HG03571 (cell line): Measurements from ENCODE around the gene MARCHF3.
"Not testable (repeated sequence)": the region's sequence is repeated elsewhere in the genome, so short reads cannot be mapped to it uniquely, and the experiment has no call there.

Experiments
- ATAC-seq: cut with Tn5 transposase; IDR thresholded peaks from one replicate; pipeline ENCODE4 v1.9.1; 2021; ENCODE audit not compliant: unreplicated experiment

MARCHF3 gene

GRCh38 chr5:127030259-127031146, at the start of gene MARCHF3:
Gene MARCHF3 (minus strand): TSS chr5:127030558. CDS start chr5:126918171, 112,387 bp downstream.
- peak; percentile 96 for ATAC-seq

- ATAC-seq = no peak
Measured at GRCh38 chr5:127079994-127080491, 49.7 kb upstream of the MARCHF3 start.

GRCh38 chr5:127077366-127077765, 47.0 kb upstream of the MARCHF3 start:
- no peak for ATAC-seq

- no peak for ATAC-seq
Measured at GRCh38 chr5:127076315-127077129, 46.2 kb upstream of the MARCHF3 start.

DNA sequence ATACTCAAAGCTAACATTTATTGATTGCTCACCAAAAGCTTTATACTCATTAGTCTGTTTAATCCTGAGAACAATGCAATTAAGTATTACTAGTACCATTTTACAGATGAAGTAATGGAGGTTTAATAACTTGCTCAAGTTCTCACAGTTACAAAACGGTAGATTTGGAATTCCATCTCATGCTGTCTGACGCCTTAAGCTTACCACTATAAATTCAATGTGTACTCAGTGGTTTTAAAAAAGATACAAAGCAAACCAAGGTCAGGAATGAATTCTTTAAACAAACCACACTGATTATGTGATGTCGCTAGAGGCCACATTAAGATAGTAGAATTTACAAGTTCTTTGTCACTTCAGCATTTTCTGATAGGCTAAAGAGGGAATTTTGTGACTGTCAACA, 44.1 kb upstream of the MARCHF3 start:
- no peak for ATAC-seq

- peak; percentile 98 for ATAC-seq
Measured at GRCh38 chr5:127072861-127073846, 42.8 kb upstream of the MARCHF3 start, which contains the start of gene C5orf63. Gene C5orf63 (minus strand): TSS chr5:127073502. CDS start chr5:127058995, 14,507 bp downstream.

GRCh38 chr5:127070243-127070642, 39.9 kb upstream of the MARCHF3 start:
- ATAC-seq = no peak

- no peak for ATAC-seq
Measured at GRCh38 chr5:127068493-127069214, 38.3 kb upstream of the MARCHF3 start.

DNA sequence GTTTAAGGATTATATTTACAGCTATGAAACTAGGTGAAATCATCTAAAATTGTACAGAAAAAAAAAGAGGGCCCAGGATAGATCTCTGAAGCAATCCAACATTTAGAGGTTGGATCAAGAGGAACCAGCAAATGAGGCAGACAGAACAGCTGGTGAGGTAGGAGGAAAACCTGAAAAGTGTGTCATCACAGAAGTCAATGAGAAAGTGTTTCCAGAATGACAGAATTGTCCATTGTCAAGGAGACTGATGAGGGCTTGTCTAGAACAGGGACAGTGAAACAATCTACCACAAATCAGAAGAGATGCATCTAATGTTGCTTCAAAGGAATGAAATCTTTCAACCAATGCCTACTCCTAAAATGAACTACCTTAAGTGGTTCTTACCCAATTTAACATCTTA, 36.4 kb upstream of the MARCHF3 start:
- no peak for ATAC-seq

DNA sequence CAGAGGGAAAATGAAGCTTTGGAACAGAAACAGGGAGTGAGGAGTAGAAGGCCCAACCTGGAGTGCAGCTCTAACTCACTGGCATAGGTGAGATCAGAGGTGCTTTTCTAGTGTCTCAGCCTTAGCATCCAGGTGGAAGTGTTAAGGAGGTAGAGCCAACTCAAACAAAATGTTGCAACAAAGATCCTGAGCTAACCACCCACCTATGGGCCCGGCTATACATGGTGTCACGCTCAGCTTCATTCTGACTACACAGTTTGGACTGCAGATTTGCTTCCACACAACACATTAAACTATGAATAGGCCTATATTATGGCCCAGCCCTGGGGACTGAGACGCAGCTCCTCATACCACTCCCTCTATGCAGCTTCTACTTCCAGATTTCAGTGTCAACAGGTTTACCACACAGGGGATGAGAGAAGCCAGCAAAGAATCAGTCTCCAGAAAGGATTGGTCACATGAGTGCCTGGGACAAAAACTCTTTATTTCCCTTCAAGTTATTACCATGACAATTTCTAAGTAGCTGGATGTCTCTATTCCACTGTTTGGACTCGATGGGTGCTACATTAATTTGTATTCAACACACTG, 34.0 kb upstream of the MARCHF3 start:
- ATAC-seq = no peak

- no peak for ATAC-seq
Measured at GRCh38 chr5:127063257-127063913, 33.0 kb upstream of the MARCHF3 start.

DNA sequence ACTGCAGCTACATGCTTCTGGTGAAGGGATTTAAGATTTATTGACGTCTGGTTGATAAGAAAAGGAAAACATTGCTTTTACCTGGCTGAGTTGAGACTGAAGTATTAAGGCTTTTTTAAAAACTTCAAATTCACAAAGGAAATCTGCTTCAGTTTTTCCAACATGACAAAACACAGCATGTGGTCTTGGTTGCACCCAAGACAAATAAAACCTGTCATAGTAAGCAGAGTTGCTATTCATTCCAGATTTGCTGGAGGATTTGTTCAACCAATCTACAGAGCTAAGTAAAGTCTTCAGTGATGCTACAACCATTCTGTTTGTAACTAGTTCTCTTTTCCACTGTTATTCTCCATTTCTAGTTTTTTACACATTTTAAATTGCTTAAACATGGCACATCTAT, 31.6 kb upstream of the MARCHF3 start:
- ATAC-seq = no peak

- no peak for ATAC-seq
Measured at GRCh38 chr5:127061537-127061936, 31.2 kb upstream of the MARCHF3 start.

DNA sequence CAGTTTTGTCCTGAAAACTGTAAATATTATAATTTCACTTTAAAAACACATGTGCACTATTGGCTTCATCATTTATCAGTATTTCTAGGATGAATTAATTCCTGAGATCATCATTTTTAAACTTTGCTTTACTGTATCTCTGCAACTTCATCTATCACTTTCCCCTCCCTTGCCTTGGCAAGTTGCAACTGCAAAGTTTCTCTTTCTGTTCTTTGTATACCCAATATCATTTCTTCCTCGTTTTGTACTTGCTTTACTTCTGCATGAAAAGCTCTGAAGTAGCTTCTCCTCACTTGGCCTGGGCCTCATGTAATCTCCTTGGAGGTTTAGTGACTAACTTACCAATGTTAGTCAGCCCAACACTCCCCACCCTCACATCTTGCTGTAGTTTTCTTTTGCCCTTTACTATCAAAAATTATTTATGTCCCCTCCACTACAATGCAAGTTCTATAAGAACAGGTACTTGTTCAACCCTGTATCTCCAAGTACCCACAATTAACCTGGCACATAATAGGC, 30.2 kb upstream of the MARCHF3 start:
- ATAC-seq = no peak

DNA sequence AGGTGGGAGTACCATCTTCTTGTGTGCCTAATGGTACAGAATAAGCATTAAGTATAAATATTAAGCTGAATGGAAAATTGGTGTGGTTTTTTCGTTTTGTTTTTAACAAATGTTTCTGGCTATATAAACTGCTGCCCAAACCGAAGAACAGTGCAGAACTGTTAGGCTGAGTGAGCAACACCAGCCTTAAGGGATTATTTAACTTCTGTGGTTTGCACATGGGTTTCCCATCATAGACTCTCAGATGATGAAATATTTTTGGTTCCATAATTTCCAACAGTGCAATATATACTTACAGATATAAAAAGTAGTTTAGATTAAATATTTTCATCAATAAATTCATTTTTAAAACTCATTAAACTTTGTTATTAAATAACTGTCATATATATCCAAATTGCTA, 26.5 kb upstream of the MARCHF3 start:
- ATAC-seq = no peak

- no peak for ATAC-seq
Measured at GRCh38 chr5:127055880-127056653, 25.7 kb upstream of the MARCHF3 start.

DNA sequence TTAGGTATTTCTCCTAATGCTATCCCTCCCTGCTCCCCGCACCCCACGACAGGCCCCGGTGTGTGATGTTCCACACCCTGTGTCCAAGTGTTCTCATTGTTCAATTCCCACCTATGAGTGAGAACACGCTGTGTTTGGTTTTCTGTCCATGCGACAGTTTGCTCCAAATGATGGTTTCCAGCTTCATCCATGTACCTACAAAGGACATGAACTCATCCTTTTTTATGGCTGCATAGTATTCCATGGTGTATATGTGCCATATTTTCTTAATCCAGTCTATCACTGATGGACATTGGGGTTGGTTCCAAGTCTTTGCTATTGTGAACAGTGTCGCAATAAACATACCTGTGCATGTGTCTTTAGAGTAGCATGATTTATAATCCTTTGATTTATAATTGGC, 23.2 kb upstream of the MARCHF3 start:
- ATAC-seq = not testable (repeated sequence)

DNA sequence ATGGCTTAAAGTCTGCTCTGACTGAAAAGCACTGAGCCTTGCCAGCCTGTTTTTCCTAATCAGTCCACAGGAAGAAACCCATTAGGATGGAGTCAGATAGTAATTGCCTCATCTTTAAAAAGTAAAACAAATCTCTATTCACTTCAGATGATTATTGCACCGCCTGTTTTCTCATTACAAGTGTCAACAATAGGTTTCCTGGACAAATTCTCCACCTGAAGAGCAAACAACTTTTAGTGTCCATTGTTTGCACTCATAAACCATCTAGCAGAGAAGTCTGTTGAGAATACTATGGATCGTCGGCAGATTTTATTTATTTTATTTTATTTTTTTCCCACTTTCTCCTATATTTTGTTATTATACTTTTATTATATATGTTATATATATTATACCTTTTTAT, 22.7 kb upstream of the MARCHF3 start:
- ATAC-seq = no peak
